ENCODE measurements around the gene UQCC5.

UQCC5 gene

GRCh38 chr3:52502808-52503350 is 33.5 kb upstream of the UQCC5 start:
- Histone ChIP-seq H3K9me3 (no peaks in the 10 kb centered on the region), H3K27ac (no peak overlapping the region), H3K4me1 (ENCODE audit: control insufficient read depth in 1 of 2, insufficient read depth in 1 of 2, low read depth in 1 of 2, low read length in 1 of 2) (peaks cover 15 to 16% of the 10 kb centered on the region in 2 experiments), H3K27me3 (peaks cover 48% of the 10 kb centered on the region), H3K4me3 (ENCODE audit: low read depth in 1 of 2, low read length in 1 of 2) (no peak overlapping the region), H3K36me3 (no peaks in the 10 kb centered on the region)
- no peak for TF ChIP-seq CTCF (IDR thresholded peaks at IDR 0.05)

DNA sequence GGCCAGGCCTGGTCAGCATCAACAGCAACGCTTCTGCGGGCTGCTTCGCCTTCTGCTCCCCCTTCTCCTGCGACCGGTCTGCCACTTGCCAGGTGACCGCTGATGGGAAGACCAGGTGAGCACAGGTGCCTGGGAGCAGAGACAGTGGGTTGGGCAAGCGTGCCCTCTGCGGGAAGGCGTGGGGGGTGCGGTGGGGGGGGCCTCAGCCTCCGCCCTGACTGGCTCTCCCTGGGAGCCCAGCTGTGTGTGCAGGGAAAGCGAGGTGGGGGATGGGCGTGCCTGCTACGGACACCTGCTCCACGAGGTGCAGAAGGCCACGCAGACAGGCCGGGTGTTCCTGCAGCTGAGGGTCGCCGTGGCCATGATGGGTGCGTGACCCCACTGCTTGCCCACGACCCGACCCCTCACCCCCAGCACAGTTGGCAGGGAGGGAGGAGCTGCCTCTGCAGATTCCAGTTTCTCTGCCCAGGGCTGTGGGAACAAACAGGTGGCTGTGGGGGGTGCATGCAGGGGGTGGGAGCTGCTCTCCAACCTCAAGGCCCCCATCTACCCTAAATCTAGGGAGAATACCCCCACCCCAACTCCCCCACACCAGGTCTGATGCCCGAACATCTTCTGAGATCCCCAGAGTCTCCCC is 32.5 kb upstream of the UQCC5 start:
- H3K27me3 ChIP-seq: peaks cover 48% of the 10 kb centered on the region
- peaks cover 5 to 6% of the 10 kb centered on the region in 2 experiments for H3K4me1 ChIP-seq (ENCODE audit: control insufficient read depth in 1 of 2, insufficient read depth in 1 of 2, low read depth in 1 of 2, low read length in 1 of 2)
- no peaks in the 10 kb centered on the region for H3K9me3 ChIP-seq
- no peak overlapping the region for H3K4me3 ChIP-seq (ENCODE audit: low read depth in 1 of 2, low read length in 1 of 2)
- H3K27ac ChIP-seq: no peak overlapping the region
- no peaks in the 10 kb centered on the region for H3K36me3 ChIP-seq
- TF ChIP-seq CTCF (IDR thresholded peaks at IDR 0.05): no peak

DNA sequence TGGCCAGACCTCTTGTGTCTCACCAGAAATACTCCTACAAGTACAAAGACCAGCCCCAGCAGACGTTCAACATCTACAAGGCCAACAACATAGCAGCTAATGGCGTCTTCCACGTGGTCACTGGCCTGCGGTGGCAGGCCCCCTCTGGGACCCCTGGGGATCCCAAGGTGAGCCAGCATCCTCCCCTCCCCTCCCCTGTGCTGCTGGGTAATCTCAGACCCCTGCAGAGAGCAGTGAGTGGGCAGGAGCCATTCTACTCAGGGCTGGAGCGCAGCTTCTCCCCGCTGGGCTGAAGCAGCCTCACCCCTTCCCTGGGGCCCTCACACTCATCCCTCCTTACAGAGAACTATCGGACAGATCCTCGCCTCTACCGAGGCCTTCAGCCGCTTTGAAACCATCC is 31.4 kb upstream of the UQCC5 start:
- TF ChIP-seq CTCF (IDR thresholded peaks at IDR 0.05): no peak
- no peaks in the 10 kb centered on the region for H3K9me3 ChIP-seq
- H3K4me3 ChIP-seq (ENCODE audit: low read depth in 1 of 2, low read length in 1 of 2): no peak overlapping the region
- H3K36me3 ChIP-seq: no peaks in the 10 kb centered on the region
- H3K4me1 ChIP-seq (ENCODE audit: control insufficient read depth in 1 of 2, insufficient read depth in 1 of 2, low read depth in 1 of 2, low read length in 1 of 2): no peaks in the 10 kb centered on the region
- H3K27ac ChIP-seq: no peak overlapping the region
- peaks cover 47% of the 10 kb centered on the region for H3K27me3 ChIP-seq

DNA sequence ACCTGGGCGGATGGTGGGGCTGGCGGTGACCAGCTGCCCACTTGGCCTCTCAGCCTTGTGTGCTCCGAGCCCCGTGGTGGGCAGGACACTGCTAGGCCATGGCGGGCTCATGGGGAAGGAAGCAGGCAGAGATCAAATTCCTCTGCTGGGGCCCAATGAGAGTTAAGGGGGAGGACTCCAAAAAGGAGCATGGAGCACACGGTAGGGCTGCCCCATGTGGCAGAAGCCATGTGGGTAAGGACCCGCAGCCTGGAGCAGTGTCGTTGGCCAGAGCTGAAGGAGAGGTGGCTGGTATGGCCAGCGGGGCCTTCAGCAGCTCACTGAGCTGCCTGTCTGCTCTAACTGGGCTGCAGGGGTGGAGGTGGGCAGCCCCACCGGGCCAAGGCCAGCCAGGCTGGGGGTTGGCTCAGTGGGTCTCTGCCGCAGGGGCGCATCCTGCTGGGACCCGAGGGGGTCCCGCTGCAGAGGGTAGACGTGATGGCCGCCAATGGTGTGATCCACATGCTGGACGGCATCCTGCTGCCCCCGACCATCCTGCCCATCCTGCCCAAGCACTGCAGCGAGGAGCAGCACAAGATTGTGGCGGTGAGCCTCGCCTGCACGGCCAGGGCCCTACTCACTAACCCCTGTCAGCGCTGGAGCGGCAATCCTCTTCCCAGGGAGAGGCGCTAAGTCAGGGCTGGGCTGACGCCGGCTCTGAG is 30.0 kb upstream of the UQCC5 start:
- H3K27me3 ChIP-seq: peaks cover 36% of the 10 kb centered on the region
- H3K27ac ChIP-seq: no peak overlapping the region
- no peak for TF ChIP-seq CTCF (IDR thresholded peaks at IDR 0.05)

GRCh38 chr3:52507359-52507758 is 29.0 kb upstream of the UQCC5 start:
- Histone ChIP-seq H3K9me3 (no peaks in the 10 kb centered on the region), H3K27ac (no peak overlapping the region), H3K27me3 (peaks cover 36% of the 10 kb centered on the region), H3K36me3 (no peaks in the 10 kb centered on the region), H3K4me3 (ENCODE audit: low read depth in 1 of 2, low read length in 1 of 2) (no peak overlapping the region), H3K4me1 (ENCODE audit: control insufficient read depth in 1 of 2, insufficient read depth in 1 of 2, low read depth in 1 of 2, low read length in 1 of 2) (no peaks in the 10 kb centered on the region)
- no peak for TF ChIP-seq CTCF (IDR thresholded peaks at IDR 0.05)

More for the DNA sequence above, 30.0 kb upstream of the UQCC5 start:
- H3K4me1 ChIP-seq (ENCODE audit: control insufficient read depth in 1 of 2, insufficient read depth in 1 of 2, low read depth in 1 of 2, low read length in 1 of 2): no peaks in the 10 kb centered on the region
- H3K36me3 ChIP-seq: no peaks in the 10 kb centered on the region
- no peak overlapping the region for H3K4me3 ChIP-seq (ENCODE audit: low read depth in 1 of 2, low read length in 1 of 2)
- H3K9me3 ChIP-seq: no peaks in the 10 kb centered on the region
